ENCODE results near the gene LARGE2. TPM values are rescaled to one million over a fixed set of nuclear protein-coding genes. Genes with fewer than 3 reads are reported as not detected.

The LARGE2 gene
- total RNA-seq, 1 donor from 2014 or later, result 59.7 TPM

DNA sequence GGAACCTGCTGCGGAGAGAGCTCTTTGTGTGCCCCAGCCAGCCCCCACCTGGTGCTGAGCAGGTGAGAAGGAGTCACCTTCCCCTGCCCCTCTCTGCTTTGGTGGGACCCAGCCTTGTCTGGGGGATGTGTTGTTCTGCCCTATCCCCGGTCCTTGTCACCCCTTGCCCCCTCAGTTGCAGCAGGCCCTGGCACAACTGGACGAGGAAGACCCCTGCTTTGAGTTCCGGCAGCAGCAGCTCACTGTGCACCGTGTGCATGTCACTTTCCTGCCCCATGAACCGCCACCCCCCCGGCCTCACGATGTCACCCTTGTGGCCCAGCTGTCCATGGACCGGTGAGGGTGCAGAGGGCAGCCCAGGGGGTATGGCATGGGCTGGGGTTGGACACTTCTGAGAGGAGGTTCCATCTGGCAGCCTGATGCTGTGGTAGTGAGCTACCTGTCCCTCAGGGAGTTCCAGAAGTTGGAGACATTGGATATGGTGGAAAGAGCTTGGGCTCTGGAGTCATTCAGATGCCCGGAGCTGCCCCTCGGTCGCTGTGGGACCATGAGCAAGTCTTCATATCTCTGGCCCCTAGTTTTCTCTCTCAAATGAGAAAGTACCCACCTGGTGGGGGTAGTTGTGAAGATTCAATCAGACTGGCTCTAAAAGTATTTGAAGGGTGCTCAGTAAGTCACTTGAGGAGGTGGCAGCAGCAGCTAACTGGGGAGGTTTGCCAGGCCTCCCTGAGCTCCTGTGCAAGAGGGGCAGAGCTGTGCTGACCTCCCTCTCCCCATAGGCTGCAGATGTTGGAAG is 4.3 kb downstream of the LARGE2 start:
- no peaks in the 10 kb centered on the region for H3K9me3 Mint-ChIP-seq
- ATAC-seq (ENCODE audit: low read depth), result no peak
- H3K4me1 Mint-ChIP-seq, result peaks cover 81% of the 10 kb centered on the region
- no peak overlapping the region for H3K4me3 Mint-ChIP-seq
- intact Hi-C loops (cut with micrococcal nuclease), result no loop called here
- peak overlapping the region; percentile 82 for H3K27ac Mint-ChIP-seq
- no peaks in the 10 kb centered on the region for H3K27me3 Mint-ChIP-seq
- CTCF ChIA-PET, result interaction anchor here (1.0 kb wide), 1 partner anchor 9 kb away, joined by 3 read pairs; the partner anchor contains the start of gene PEX16
- peaks cover 52% of the 10 kb centered on the region for H3K36me3 Mint-ChIP-seq (ENCODE audit: low read depth)
- DNase-seq, result no peak
- TF ChIP-seq, protein P1, sequence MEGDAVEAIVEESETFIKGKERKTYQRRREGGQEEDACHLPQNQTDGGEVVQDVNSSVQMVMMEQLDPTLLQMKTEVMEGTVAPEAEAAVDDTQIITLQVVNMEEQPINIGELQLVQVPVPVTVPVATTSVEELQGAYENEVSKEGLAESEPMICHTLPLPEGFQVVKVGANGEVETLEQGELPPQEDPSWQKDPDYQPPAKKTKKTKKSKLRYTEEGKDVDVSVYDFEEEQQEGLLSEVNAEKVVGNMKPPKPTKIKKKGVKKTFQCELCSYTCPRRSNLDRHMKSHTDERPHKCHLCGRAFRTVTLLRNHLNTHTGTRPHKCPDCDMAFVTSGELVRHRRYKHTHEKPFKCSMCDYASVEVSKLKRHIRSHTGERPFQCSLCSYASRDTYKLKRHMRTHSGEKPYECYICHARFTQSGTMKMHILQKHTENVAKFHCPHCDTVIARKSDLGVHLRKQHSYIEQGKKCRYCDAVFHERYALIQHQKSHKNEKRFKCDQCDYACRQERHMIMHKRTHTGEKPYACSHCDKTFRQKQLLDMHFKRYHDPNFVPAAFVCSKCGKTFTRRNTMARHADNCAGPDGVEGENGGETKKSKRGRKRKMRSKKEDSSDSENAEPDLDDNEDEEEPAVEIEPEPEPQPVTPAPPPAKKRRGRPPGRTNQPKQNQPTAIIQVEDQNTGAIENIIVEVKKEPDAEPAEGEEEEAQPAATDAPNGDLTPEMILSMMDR (IDR thresholded peaks at IDR 0.05), result no peak
- POLR2A ChIA-PET, result interaction anchor here (0.6 to 14.9 kb wide), 5 partner anchors 9 to 82 kb away, joined by 3 to 263 read pairs (median 7); partner anchors contain the start of gene PEX16

DNA sequence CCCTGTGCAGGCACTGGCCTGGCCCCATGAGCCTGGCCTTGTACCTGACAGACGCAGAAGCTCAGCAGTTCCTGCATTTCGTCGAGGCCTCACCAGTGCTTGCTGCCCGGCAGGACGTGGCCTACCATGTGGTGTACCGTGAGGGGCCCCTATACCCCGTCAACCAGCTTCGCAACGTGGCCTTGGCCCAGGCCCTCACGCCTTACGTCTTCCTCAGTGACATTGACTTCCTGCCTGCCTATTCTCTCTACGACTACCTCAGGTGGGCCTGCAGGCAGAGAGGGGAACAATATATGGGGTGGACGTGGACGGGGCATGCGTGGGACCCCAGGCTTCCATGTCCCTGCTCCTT is 4.9 kb downstream of the LARGE2 start:
- DNase-seq, result peak; percentile 14
- TF ChIP-seq, protein P1 (IDR thresholded peaks at IDR 0.05), result no peak
- POLR2A ChIA-PET, result interaction anchor here (0.6 to 14.9 kb wide), 4 partner anchors 9 to 83 kb away, joined by 3 to 263 read pairs (median 43); partner anchors contain the start of gene PEX16
- Mint-ChIP-seq H3K36me3 (ENCODE audit: low read depth) (peaks cover 58% of the 10 kb centered on the region), H3K27ac (peak overlapping the region; percentile 82), H3K27me3 (no peaks in the 10 kb centered on the region), H3K4me3 (peak overlapping the region; percentile 1), H3K9me3 (no peaks in the 10 kb centered on the region), H3K4me1 (peaks cover 85% of the 10 kb centered on the region)
- ATAC-seq (ENCODE audit: low read depth), result no peak
- CTCF ChIA-PET, result interaction anchor here (1.0 kb wide), 1 partner anchor 10 kb away, joined by 3 read pairs; the partner anchor contains the start of gene PEX16
- intact Hi-C loops (cut with micrococcal nuclease), result no loop called here

DNA sequence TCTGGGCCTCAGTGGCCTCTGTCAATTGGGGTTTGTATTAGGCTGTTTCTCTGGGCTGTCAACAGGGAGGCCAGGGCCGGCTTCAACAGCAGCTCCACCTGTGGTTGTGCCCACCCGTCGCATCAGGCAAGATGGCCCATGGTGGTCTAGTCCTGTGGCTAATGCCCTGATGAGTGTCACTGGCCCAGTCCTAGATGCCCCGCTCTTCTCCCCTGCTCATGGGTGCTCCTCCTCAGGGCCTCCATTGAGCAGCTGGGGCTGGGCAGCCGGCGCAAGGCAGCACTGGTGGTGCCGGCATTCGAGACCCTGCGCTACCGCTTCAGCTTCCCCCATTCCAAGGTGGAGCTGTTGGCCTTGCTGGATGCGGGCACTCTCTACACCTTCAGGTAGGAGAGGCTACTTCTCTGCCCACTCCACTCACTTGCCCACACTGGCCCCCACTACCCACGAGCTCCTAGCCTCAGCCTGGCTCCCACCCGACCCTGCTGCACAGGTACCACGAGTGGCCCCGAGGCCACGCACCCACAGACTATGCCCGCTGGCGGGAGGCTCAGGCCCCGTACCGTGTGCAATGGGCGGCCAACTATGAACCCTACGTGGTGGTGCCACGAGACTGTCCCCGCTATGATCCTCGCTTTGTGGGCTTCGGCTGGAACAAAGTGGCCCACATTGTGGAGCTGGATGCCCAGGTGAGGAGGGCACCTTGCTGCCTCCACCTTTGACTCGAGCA is 5.4 kb downstream of the LARGE2 start:
- peak overlapping the region; percentile 1 for H3K4me3 Mint-ChIP-seq
- no peak for DNase-seq
- POLR2A ChIA-PET, result interaction anchor here (3.2 to 14.9 kb wide), 3 partner anchors 10 to 37 kb away, joined by 19 to 263 read pairs (median 79); partner anchors contain the start of gene PEX16

DNA sequence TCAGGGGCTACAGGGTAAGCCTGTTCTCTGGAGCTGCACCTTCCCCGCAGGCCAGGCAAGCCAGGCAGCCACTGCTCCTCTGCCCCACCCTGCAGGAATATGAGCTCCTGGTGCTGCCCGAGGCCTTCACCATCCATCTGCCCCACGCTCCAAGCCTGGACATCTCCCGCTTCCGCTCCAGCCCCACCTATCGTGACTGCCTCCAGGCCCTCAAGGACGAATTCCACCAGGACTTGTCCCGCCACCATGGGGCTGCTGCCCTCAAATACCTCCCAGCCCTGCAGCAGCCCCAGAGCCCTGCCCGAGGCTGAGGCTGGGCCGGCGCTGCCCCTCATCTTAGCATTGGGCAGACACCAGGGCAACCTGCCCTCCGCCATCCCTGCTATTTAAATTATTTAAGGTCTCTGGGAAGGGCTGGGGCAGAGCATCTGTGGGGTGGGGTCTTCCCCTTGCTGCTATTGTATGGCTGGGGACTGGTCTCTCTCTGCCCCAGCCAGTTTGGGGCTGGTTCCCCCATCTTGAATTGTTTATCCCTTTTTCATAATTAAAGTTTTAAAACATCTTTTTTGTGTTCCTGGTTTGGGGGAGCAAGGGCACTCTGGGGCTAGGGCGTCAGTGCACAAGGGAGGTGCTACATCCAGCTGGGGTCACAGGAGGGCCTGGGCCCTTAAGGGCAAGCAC is 6.2 kb downstream of the LARGE2 start:
- no peaks in the 10 kb centered on the region for H3K9me3 Mint-ChIP-seq
- H3K36me3 Mint-ChIP-seq (ENCODE audit: low read depth), result peaks cover 64% of the 10 kb centered on the region
- DNase-seq, result no peak
- H3K4me1 Mint-ChIP-seq, result peaks cover 95% of the 10 kb centered on the region
- CTCF ChIA-PET, result no interaction called here
- POLR2A ChIA-PET, result interaction anchor here (3.2 to 14.9 kb wide), 3 partner anchors 9 to 36 kb away, joined by 19 to 263 read pairs (median 79); partner anchors contain the start of gene PEX16
- intact Hi-C loops (cut with micrococcal nuclease), result no loop called here
- no peaks in the 10 kb centered on the region for H3K27me3 Mint-ChIP-seq
- H3K27ac Mint-ChIP-seq, result peak overlapping the region; percentile 73
- no peak for ATAC-seq (ENCODE audit: low read depth)
- peak overlapping the region; percentile 7 for H3K4me3 Mint-ChIP-seq
- TF ChIP-seq, protein P1 (IDR thresholded peaks at IDR 0.05), result no peak

More for the DNA sequence above, 5.4 kb downstream of the LARGE2 start:
- intact Hi-C loops (cut with micrococcal nuclease), result no loop called here
- Mint-ChIP-seq H3K9me3 (no peaks in the 10 kb centered on the region), H3K4me1 (peaks cover 91% of the 10 kb centered on the region), H3K27ac (peak overlapping the region; percentile 82), H3K27me3 (no peaks in the 10 kb centered on the region), H3K36me3 (ENCODE audit: low read depth) (peaks cover 63% of the 10 kb centered on the region)
- TF ChIP-seq, protein P1 (IDR thresholded peaks at IDR 0.05), result no peak
- ATAC-seq (ENCODE audit: low read depth), result no peak
- CTCF ChIA-PET, result no interaction called here

All from activated B cell treated with CpG ODN at 0.5 μM for 24 hours (primary cell).